ENCODE data around the gene BTN2A1.

DNA sequence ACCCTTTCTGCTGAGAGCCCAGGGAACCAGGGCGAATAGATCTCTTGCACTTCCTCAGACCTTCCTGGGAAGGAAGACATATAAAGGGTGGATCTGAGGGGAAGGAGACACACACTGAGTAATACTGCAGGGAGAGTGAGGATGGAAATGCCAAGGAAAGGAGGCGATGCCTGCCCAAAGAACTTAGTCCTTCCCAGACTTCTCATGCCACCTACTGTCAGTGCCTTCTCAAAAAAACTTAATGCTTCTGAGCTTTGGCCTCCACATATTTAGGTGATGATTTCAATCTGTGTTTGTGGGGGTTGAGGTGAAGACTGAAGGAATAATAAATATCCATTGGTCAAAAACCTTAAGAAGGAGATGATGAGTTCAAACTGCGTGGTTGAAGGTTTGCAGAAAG lies 46.0 kb upstream of the BTN2A1 start:
- no peak for TF ChIP-seq EZH2phosphoT487 (IDR thresholded peaks at IDR 0.05; ENCODE audit: borderline replicate concordance, low read length)
- TF ChIP-seq, protein P1, sequence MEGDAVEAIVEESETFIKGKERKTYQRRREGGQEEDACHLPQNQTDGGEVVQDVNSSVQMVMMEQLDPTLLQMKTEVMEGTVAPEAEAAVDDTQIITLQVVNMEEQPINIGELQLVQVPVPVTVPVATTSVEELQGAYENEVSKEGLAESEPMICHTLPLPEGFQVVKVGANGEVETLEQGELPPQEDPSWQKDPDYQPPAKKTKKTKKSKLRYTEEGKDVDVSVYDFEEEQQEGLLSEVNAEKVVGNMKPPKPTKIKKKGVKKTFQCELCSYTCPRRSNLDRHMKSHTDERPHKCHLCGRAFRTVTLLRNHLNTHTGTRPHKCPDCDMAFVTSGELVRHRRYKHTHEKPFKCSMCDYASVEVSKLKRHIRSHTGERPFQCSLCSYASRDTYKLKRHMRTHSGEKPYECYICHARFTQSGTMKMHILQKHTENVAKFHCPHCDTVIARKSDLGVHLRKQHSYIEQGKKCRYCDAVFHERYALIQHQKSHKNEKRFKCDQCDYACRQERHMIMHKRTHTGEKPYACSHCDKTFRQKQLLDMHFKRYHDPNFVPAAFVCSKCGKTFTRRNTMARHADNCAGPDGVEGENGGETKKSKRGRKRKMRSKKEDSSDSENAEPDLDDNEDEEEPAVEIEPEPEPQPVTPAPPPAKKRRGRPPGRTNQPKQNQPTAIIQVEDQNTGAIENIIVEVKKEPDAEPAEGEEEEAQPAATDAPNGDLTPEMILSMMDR (IDR thresholded peaks at IDR 0.05; ENCODE audit: low read depth, low read length, poor library complexity, severe bottlenecking): no peak

Measured in DOHH2 (cell line).